H9 (cell line): Measurements from ENCODE around the gene EFCAB14. TPM values are rescaled to one million over a fixed set of nuclear protein-coding genes. Genes with fewer than 3 reads are reported as not detected.

Experiments
- DNase-seq: peaks from one replicate; pipeline ENCODE4 v3.0.0-alpha.2; 2017
- H2AFZ ChIP-seq: one replicate; pipeline ENCODE4 v1.6.1; 2013; ENCODE audit warnings: mild to moderate bottlenecking, low read length, control low read depth, moderate library complexity
- H2AK5ac ChIP-seq: 2 replicates; pipeline ENCODE4 v1.6.1; 2013; ENCODE audit warnings: low read length, control low read depth, mixed read lengths; ENCODE audit not compliant: insufficient read length
- H2BK120ac ChIP-seq: one replicate; pipeline ENCODE4 v1.6.1; 2013; ENCODE audit warnings: low read depth, mild to moderate bottlenecking, low read length, control low read depth, inconsistent platforms; ENCODE audit not compliant: poor library complexity, severe bottlenecking
- H2BK12ac ChIP-seq: 2 replicates; pipeline ENCODE4 v1.6.1; 2013; ENCODE audit warnings: low read length, control low read depth, mixed read lengths, low read depth; ENCODE audit not compliant: insufficient read length
- H2BK15ac ChIP-seq: 2 replicates; pipeline ENCODE4 v1.6.1; 2013; ENCODE audit warnings: low read depth, low read length, control low read depth
- H2BK20ac ChIP-seq: one replicate; pipeline ENCODE4 v1.6.1; 2013; ENCODE audit warnings: low read depth, mild to moderate bottlenecking, low read length, control low read depth, inconsistent platforms; ENCODE audit not compliant: poor library complexity, severe bottlenecking
- H2BK5ac ChIP-seq: 2 replicates; pipeline ENCODE4 v1.6.1; 2013; ENCODE audit warnings: low read length, control low read depth, mixed read lengths; ENCODE audit not compliant: insufficient read length
- H3K14ac ChIP-seq: 2 replicates; pipeline ENCODE4 v1.6.1; 2013; ENCODE audit warnings: low read length, control low read depth; ENCODE audit not compliant: insufficient read depth
- H3K18ac ChIP-seq: 2 replicates; pipeline ENCODE4 v1.6.1; 2013; ENCODE audit warnings: low read depth, mild to moderate bottlenecking, mixed read lengths, low read length, control low read depth; ENCODE audit not compliant: insufficient read length
- H3K23ac ChIP-seq: 2 replicates; pipeline ENCODE4 v1.6.1; 2013; ENCODE audit warnings: low read length, control low read depth, mixed read lengths, low read depth; ENCODE audit not compliant: insufficient read length
- H3K23me2 ChIP-seq: 2 replicates; pipeline ENCODE4 v1.6.1; 2013; ENCODE audit warnings: low read depth, mild to moderate bottlenecking, mixed read lengths, low read length, control low read depth; ENCODE audit not compliant: insufficient read length, poor library complexity, severe bottlenecking
- H3K27ac ChIP-seq: 2 replicates; pipeline ENCODE4 v1.5.1; 2013; ENCODE audit warnings: low read length, control low read depth, mixed read lengths, low read depth; ENCODE audit not compliant: insufficient read length
- H3K27me3 ChIP-seq: 2 replicates; pipeline ENCODE4 v1.6.1; 2013; ENCODE audit warnings: low read length, control low read depth, inconsistent platforms; ENCODE audit not compliant: insufficient read depth
- H3K4ac ChIP-seq: 2 replicates; pipeline ENCODE4 v1.6.1; 2013; ENCODE audit warnings: low read depth, mild to moderate bottlenecking, control low read depth, inconsistent platforms, low read length, moderate library complexity
- H3K4me1 ChIP-seq: 2 replicates; pipeline ENCODE4 v1.6.1; 2013; ENCODE audit warnings: low read length, control low read depth, inconsistent platforms; ENCODE audit not compliant: insufficient read depth
- H3K4me2 ChIP-seq: 2 replicates; pipeline ENCODE4 v1.6.1; 2013; ENCODE audit warnings: low read length, control low read depth, mixed read lengths; ENCODE audit not compliant: insufficient read length, insufficient read depth
- H3K56ac ChIP-seq: 2 replicates; pipeline ENCODE4 v1.6.1; 2013; ENCODE audit warnings: low read depth, mild to moderate bottlenecking, mixed read lengths, low read length, control low read depth; ENCODE audit not compliant: insufficient read length
- H3K79me1 ChIP-seq: 2 replicates; pipeline ENCODE4 v1.6.1; 2013; ENCODE audit warnings: low read depth, mild to moderate bottlenecking, moderate library complexity, low read length, control low read depth, inconsistent platforms; ENCODE audit not compliant: insufficient read depth, poor library complexity, severe bottlenecking
- H3K79me2 ChIP-seq: 2 replicates; pipeline ENCODE4 v1.6.1; 2013; ENCODE audit warnings: low read length, control low read depth, inconsistent platforms; ENCODE audit not compliant: insufficient read depth
- H3K9ac ChIP-seq: 2 replicates; pipeline ENCODE4 v1.6.1; 2013; ENCODE audit warnings: low read length, control low read depth, mixed read lengths; ENCODE audit not compliant: insufficient read length; ENCODE audit errors: extremely low read depth
- H3K9me3 ChIP-seq: one replicate; pipeline ENCODE4 v1.6.1; 2013; ENCODE audit warnings: low read depth, low read length, inconsistent platforms; ENCODE audit not compliant: control insufficient read depth
- H3T11ph ChIP-seq: one replicate; pipeline ENCODE4 v1.6.1; 2013; ENCODE audit warnings: mild to moderate bottlenecking, low read length, control low read depth, inconsistent platforms
- H4K20me1 ChIP-seq: one replicate; pipeline ENCODE4 v1.6.1; 2013; ENCODE audit not compliant: control insufficient read depth, insufficient read length, insufficient read depth
- H4K5ac ChIP-seq: 2 replicates; pipeline ENCODE4 v1.6.1; 2013; ENCODE audit warnings: low read depth, mild to moderate bottlenecking, mixed read lengths, low read length, control low read depth; ENCODE audit not compliant: insufficient read length
- H4K8ac ChIP-seq: replicated peaks from 2 replicates; pipeline ENCODE4 v1.6.1; 2013; ENCODE audit warnings: low read length, control low read depth, mixed read lengths, low read depth; ENCODE audit not compliant: insufficient read length
- H4K91ac ChIP-seq: 2 replicates; pipeline ENCODE4 v1.6.1; 2013; ENCODE audit warnings: low read depth, mild to moderate bottlenecking, moderate library complexity, mixed read lengths, low read length, control low read depth; ENCODE audit not compliant: insufficient read length
- H3K27ac Mint-ChIP-seq, 3 experiments: 2 replicates in 2 of 3; 3 replicates in 1 of 3; pipeline ENCODE4 v1.8.0; 2020 to 2021; ENCODE audit warnings: mixed read lengths in 3 of 3, mild to moderate bottlenecking in 1 of 3, moderate library complexity in 1 of 3
- H3K27me3 Mint-ChIP-seq: 2 replicates; pipeline ENCODE4 v1.8.0; 2021; ENCODE audit warnings: low read depth, mild to moderate bottlenecking, moderate library complexity, mixed read lengths
- H3K36me3 Mint-ChIP-seq, 3 experiments: 2 replicates in 2 of 3; 3 replicates in 1 of 3; pipeline ENCODE4 v1.8.0; 2020 to 2021; ENCODE audit warnings: low read depth in 3 of 3, mixed read lengths in 3 of 3; ENCODE audit not compliant: insufficient read depth in 1 of 3
- H3K4me1 Mint-ChIP-seq, 2 experiments: 2 replicates each; pipeline ENCODE4 v1.8.0; 2020; ENCODE audit warnings: mixed read lengths in 2 of 2
- H3K4me3 Mint-ChIP-seq, 2 experiments: 2 replicates in 1 of 2; 3 replicates in 1 of 2; pipeline ENCODE4 v1.8.0; 2020 to 2021; ENCODE audit warnings: mild to moderate bottlenecking in 2 of 2, mixed read lengths in 2 of 2, moderate library complexity in 1 of 2
- H3K9me3 Mint-ChIP-seq, 2 experiments: 2 replicates in 1 of 2; 3 replicates in 1 of 2; pipeline ENCODE4 v1.8.0; 2020; ENCODE audit warnings: mild to moderate bottlenecking in 2 of 2, mixed read lengths in 2 of 2, moderate library complexity in 1 of 2
- total RNA-seq: library from RNA; stranded (reverse); gene quantifications from 2 replicates; pipeline ENCODE4 v1.2.1, GENCODE V29; 2021
- TF ChIP-seq, protein P1 (sequence below): fragments of 200-600 bp; sonication (generic); conservative IDR thresholded peaks from 3 replicates; pipeline ENCODE4 v1.8.0; 2021; ENCODE audit warnings: antibody characterized with exemption, mild to moderate bottlenecking

EFCAB14 gene
- total RNA-seq, 1 experiment from 2014 or later, result 42.2 TPM

DNA sequence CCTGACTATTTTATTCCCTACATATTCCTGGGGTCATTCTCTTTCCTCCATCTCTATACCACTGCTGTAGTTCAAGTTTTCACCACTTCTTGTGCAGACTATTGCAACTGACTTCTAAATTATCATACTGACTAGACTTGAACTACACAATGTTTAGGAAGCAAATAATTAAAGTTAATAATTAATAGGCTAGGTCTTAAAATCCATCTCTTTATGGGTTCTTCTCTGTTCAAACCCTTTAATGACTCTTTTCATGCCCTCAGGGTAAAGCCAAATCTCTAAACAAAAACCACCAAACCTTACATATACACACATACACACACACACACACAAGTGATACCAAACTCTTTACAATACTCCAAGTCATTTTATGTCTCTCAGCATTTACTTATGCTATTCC is 80.0 kb downstream of the EFCAB14 start:
- Histone ChIP-seq H2BK15ac (no peak overlapping the region), H3K56ac (no peak overlapping the region), H3K18ac (no peak overlapping the region), H4K20me1 (no peaks in the 10 kb centered on the region), H3K4ac (no peak overlapping the region), H3K23ac (no peak overlapping the region), H2AFZ (no peak overlapping the region), H3K79me1 (no peaks in the 10 kb centered on the region), H3K14ac (no peak overlapping the region), H3K9ac (no peak overlapping the region), H2BK20ac (no peak overlapping the region), H3T11ph (no peak overlapping the region), H3K79me2 (no peaks in the 10 kb centered on the region), H2BK5ac (no peak overlapping the region), H3K27ac (no peak overlapping the region), H2AK5ac (no peak overlapping the region), H2BK120ac (no peak overlapping the region), H3K27me3 (no peaks in the 10 kb centered on the region), H3K23me2 (no peaks in the 10 kb centered on the region), H3K4me2 (no peak overlapping the region), H2BK12ac (no peak overlapping the region), H4K8ac (no peak overlapping the region), H3K4me1 (no peaks in the 10 kb centered on the region), H3K9me3 (no peaks in the 10 kb centered on the region), H4K5ac (no peak overlapping the region), H4K91ac (no peak overlapping the region)
- no peak overlapping the region for H3K27ac Mint-ChIP-seq
- H3K4me1 Mint-ChIP-seq, result no peaks in the 10 kb centered on the region
- H3K36me3 Mint-ChIP-seq, result peaks cover 2 to 24% (median 21%) of the 10 kb centered on the region in 3 experiments; a peak in 6 of 7 replicates
- no peak for DNase-seq
- no peaks in the 10 kb centered on the region for H3K27me3 Mint-ChIP-seq
- no peak overlapping the region for H3K4me3 Mint-ChIP-seq
- no peaks in the 10 kb centered on the region for H3K9me3 Mint-ChIP-seq
- TF ChIP-seq, protein P1, sequence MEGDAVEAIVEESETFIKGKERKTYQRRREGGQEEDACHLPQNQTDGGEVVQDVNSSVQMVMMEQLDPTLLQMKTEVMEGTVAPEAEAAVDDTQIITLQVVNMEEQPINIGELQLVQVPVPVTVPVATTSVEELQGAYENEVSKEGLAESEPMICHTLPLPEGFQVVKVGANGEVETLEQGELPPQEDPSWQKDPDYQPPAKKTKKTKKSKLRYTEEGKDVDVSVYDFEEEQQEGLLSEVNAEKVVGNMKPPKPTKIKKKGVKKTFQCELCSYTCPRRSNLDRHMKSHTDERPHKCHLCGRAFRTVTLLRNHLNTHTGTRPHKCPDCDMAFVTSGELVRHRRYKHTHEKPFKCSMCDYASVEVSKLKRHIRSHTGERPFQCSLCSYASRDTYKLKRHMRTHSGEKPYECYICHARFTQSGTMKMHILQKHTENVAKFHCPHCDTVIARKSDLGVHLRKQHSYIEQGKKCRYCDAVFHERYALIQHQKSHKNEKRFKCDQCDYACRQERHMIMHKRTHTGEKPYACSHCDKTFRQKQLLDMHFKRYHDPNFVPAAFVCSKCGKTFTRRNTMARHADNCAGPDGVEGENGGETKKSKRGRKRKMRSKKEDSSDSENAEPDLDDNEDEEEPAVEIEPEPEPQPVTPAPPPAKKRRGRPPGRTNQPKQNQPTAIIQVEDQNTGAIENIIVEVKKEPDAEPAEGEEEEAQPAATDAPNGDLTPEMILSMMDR, result no peak
